ENCODE results near the gene KNOP1.

DNA sequence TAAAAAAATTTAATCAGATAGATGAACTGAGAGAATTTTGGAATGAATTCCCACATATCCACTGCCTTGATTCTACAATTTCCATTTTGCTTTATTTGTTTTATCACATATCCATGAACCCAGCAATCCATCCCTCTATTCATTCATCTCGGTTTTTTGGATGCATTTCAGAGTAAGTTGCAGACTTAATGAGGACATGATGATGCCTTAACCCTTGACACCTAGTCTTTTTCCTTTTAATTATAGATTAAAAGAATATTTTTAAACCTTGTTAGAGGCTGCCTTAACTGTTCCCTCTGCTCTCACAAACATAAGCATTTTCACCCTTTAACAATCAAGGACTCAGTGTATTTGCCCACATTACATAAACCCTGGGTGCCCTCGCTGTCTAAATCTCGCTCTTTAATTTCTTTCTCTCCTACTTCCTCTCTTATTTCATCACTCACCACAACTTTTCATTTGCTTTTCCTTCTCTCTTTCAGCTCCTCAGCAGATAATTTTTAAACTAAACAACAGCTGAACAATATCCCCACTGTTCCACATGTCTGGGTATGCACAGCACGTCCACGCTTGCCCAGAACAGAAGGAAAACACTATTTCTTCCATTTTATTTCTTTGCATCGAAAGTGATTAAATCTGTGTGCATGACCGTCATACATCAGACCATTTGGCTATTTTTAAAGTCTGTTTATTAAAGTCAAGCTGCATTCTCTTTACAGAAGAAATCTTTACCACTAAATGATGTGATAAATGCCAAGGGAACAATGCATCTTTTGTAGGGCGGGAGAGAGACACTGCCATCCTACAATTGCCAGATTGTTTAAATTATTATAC, 40.0 kb upstream of the KNOP1 start:
- TF ChIP-seq, protein P1, sequence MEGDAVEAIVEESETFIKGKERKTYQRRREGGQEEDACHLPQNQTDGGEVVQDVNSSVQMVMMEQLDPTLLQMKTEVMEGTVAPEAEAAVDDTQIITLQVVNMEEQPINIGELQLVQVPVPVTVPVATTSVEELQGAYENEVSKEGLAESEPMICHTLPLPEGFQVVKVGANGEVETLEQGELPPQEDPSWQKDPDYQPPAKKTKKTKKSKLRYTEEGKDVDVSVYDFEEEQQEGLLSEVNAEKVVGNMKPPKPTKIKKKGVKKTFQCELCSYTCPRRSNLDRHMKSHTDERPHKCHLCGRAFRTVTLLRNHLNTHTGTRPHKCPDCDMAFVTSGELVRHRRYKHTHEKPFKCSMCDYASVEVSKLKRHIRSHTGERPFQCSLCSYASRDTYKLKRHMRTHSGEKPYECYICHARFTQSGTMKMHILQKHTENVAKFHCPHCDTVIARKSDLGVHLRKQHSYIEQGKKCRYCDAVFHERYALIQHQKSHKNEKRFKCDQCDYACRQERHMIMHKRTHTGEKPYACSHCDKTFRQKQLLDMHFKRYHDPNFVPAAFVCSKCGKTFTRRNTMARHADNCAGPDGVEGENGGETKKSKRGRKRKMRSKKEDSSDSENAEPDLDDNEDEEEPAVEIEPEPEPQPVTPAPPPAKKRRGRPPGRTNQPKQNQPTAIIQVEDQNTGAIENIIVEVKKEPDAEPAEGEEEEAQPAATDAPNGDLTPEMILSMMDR (IDR thresholded peaks at IDR 0.05; ENCODE audit: low read length) = no peak
- TF ChIP-seq EZH2 (IDR thresholded peaks at IDR 0.05; ENCODE audit: borderline replicate concordance, low read length) = no peak
